ENCODE results near the gene FLT3. TPM values are rescaled to one million over a fixed set of nuclear protein-coding genes. Genes with fewer than 3 reads are reported as not detected.

Gene FLT3
- total and polyA plus RNA-seq, 7 donors: 0.23 to 3.5 (median 2.0) TPM; not detected in 1

- H3K9me3 ChIP-seq: no peaks in the 10 kb centered on the region
- no peak overlapping the region for H3K4me3 ChIP-seq
- DNase-seq: no peak
- H3K27ac ChIP-seq: no peak overlapping the region
- H3K27me3 ChIP-seq: no peaks in the 10 kb centered on the region
- intact Hi-C loops (cut with DNase I): no loop called here
- H3K36me3 ChIP-seq: no peaks in the 10 kb centered on the region
- no peak for TF ChIP-seq EP300 (IDR thresholded peaks at IDR 0.05)
- TF ChIP-seq POLR2AphosphoS5 (IDR thresholded peaks at IDR 0.05): no peak
- no peak for TF ChIP-seq POLR2A (IDR thresholded peaks at IDR 0.05)
- TF ChIP-seq CTCF (IDR thresholded peaks at IDR 0.05): no peak
- WGBS, 2 donors: 74 to 85% methylated on average over 20 of the region's 20 CpGs
- no peaks in the 10 kb centered on the region for H3K4me1 ChIP-seq
These were observed 98.4 kb downstream of the FLT3 start for GRCh38 chr13:28001837-28002473.

- Histone ChIP-seq H3K9me3 (no peaks in the 10 kb centered on the region), H3K36me3 (no peaks in the 10 kb centered on the region), H3K4me1 (no peaks in the 10 kb centered on the region), H3K27ac (no peak overlapping the region), H3K4me3 (no peak overlapping the region), H3K27me3 (no peaks in the 10 kb centered on the region)
- WGBS, 2 donors: 89 to 90% methylated on average over 11 of the region's 11 CpGs
- no peak for DNase-seq
- TF ChIP-seq POLR2A (IDR thresholded peaks at IDR 0.05): no peak
- TF ChIP-seq EP300 (IDR thresholded peaks at IDR 0.05): no peak
- TF ChIP-seq CTCF (IDR thresholded peaks at IDR 0.05): no peak
- no peak for TF ChIP-seq POLR2AphosphoS5 (IDR thresholded peaks at IDR 0.05)
- intact Hi-C loops (cut with DNase I): no loop called here
These were observed 99.3 kb downstream of the FLT3 start for GRCh38 chr13:28001049-28001448.

GRCh38 chr13:28000567-28000966 is 99.8 kb downstream of the FLT3 start:
- intact Hi-C loops (cut with DNase I): no loop called here
- no peaks in the 10 kb centered on the region for H3K36me3 ChIP-seq
- H3K27me3 ChIP-seq: no peaks in the 10 kb centered on the region
- no peak overlapping the region for H3K4me3 ChIP-seq
- DNase-seq: no peak
- no peaks in the 10 kb centered on the region for H3K4me1 ChIP-seq
- TF ChIP-seq POLR2AphosphoS5 (IDR thresholded peaks at IDR 0.05): no peak
- no peak for TF ChIP-seq POLR2A (IDR thresholded peaks at IDR 0.05)
- 52 to 66% methylated on average over 5 of the region's 5 CpGs for WGBS, 2 donors
- H3K27ac ChIP-seq: no peak overlapping the region
- no peaks in the 10 kb centered on the region for H3K9me3 ChIP-seq

DNA sequence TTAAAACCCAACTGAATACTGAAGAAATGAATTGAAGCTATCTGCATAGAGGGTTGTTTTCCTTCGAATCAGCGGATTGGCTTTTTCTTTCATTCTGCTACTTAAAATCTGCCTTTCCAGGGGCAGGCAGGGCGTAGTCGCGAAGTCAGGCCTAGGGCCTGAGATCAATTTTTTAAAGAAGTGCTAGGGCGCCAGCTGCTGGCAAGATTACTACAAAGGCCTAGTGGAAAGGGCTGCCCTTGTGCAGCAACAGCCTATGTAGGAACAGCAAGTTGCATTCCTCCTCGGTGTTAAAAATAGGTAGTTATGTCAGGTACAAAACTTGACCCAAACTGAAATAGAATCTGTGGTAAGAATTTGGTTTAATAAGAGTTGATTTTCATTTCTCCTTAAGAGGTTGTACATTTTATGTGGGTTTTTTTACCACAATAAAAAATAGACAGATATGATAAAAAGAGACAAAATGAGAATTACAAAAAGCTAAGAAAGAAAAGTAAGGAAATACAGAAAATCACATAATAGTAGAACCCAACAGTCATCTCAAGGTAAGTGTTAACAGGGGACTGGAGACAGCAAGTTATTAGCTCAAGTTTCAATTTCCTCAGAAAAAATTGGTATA is 102.4 kb downstream of the FLT3 start:
- H3K27me3 ChIP-seq: no peaks in the 10 kb centered on the region
- intact Hi-C loops (cut with DNase I): no loop called here
- no peaks in the 10 kb centered on the region for H3K4me1 ChIP-seq
- no peaks in the 10 kb centered on the region for H3K36me3 ChIP-seq
- no peaks in the 10 kb centered on the region for H3K9me3 ChIP-seq
- TF ChIP-seq CTCF (IDR thresholded peaks at IDR 0.05) (no peak), POLR2AphosphoS5 (IDR thresholded peaks at IDR 0.05) (no peak), POLR2A (IDR thresholded peaks at IDR 0.05) (no peak), EP300 (IDR thresholded peaks at IDR 0.05) (no peak)
- WGBS, 2 donors: 33 to 59% methylated on average over 7 of the region's 7 CpGs
- no peak overlapping the region for H3K27ac ChIP-seq
- DNase-seq: no peak
- H3K4me3 ChIP-seq: no peak overlapping the region

GRCh38 chr13:27991881-27992280 is 108.5 kb downstream of the FLT3 start:
- TF ChIP-seq EP300 (IDR thresholded peaks at IDR 0.05) (no peak), POLR2AphosphoS5 (IDR thresholded peaks at IDR 0.05) (no peak), CTCF (IDR thresholded peaks at IDR 0.05) (no peak), POLR2A (IDR thresholded peaks at IDR 0.05) (no peak)
- Histone ChIP-seq H3K36me3 (no peaks in the 10 kb centered on the region), H3K27me3 (peaks cover 6 to 23% (median 6%) of the 10 kb centered on the region in 3 donors), H3K4me3 (no peak overlapping the region), H3K27ac (no peak overlapping the region), H3K9me3 (no peaks in the 10 kb centered on the region), H3K4me1 (no peaks in the 10 kb centered on the region)
- WGBS, 2 donors: 87 to 92% methylated on average over 6 of the region's 6 CpGs
- intact Hi-C loops (cut with DNase I): no loop called here
- no peak for DNase-seq

Measured in sigmoid colon (tissue), 7 donors.